IPS-NIHi11 (cell line): ENCODE data around the gene PROX2.
A peak's percentile ranks its signal among the peaks of the same experiment; 100 is the strongest.

Experiments
- DNase-seq: peaks from one replicate; pipeline ENCODE4 v3.0.0; 2012; ENCODE audit warnings: mixed read lengths, low spot score

PROX2 gene

DNA sequence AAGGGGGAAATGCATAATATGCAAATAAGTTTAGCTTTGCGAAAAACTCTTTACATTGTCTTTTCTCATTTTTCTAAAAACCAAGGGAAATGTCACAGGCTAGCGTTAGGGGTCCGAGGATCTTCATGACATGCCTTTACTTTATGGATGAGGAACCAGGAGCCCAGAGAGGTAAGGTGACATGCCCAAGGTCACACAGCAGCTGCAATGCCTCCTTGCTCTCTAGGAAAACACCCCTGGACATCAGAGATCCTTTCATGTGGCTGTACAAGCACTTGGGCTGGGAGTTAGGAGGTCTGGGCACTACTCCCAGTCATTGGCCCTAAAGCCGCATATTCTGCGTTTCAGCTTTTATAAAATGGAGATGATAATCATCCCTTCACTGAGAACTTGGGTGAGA is 741 bp downstream of the PROX2 start:
- no peak for DNase-seq

DNA sequence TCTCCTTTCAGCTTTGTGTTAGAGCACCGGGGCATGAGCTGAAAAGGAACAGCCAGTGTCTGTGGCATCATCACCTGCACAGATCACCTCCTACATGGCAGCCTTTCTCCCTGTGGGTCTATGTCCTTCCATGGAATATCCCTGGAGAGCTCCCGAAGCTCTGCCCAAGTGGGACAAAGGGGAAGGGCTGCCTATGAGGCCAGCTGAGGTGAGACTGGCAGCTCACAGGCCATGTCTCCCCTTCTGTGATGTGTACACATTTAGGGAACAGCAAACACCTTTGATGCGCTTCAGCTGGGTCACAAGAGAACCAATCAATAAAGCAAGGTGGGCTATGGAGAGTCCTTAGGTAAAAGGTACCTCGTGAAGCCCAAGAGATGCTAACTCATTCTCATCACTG is 4.1 kb downstream of the PROX2 start:
- no peak for DNase-seq

DNA sequence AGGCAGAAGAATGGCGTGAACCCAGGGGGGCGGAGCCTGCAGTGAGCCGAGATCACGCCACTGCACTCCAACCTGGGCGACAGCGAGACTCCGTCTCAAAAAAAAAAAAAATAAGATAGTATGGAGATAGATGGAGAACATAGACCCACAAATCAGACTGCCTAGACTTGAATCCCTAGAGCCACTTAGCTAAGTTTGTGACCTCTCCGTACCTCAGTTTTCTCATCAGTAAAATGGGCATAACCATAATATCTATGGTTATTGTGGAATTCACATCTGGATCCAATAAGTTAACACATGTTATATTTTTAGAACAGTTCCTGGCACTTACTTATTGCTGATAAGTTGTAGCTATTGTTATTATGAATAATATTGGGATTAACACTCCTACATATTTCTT is 7.2 kb downstream of the PROX2 start:
- no peak for DNase-seq

DNA sequence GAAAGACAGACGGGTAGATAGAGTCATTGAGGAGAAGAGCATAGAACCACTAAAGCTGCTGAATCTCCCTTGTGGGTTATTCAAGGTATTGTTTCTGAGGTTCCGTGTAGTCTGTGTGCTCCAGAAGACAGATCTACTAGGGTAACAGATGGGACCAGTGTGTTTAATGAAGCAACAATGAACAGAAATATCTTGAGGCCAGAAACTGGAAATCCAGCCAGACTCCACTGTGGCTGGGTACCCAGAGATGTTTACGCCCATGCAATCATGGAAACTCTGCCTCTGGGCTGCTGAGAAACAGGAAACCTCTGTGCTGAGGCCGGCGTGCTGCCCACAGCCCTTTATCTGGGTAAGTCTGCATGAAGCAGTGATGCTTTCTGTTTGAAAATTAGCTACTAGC is 8.3 kb downstream of the PROX2 start:
- DNase-seq, result no peak

DNA sequence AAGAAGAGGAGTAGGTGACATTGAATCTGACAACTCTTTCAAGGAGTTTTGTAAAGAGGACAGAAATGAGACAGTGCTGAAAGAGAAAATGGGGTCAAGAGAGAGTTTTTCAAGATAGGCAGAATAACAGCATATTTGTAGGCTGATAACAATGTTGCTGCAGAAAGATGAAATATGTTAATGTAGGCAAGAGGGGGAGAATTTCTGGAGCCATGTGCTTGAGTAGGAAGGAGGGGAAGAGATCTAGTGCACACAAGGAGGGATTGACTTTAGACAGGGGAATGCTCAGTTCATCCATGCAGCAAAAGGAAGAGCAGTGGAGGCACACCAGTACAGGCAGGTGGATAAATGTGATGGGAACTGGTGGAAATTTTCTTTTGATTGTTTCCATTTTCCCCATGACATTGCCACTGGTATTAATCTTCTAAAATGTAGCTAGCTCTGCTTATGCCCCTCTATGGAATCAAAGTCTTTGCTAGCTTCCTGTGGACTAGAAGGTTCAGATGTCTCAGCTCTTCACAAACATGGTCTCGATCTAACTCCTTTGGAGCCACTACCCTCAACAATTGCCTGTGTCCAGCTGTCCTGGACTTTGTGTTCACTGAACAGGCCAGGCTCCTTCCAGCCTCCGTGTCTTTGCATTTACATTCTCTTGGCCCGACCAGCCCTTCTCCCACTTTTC is 9.1 kb downstream of the PROX2 start:
- DNase-seq, result no peak

DNA sequence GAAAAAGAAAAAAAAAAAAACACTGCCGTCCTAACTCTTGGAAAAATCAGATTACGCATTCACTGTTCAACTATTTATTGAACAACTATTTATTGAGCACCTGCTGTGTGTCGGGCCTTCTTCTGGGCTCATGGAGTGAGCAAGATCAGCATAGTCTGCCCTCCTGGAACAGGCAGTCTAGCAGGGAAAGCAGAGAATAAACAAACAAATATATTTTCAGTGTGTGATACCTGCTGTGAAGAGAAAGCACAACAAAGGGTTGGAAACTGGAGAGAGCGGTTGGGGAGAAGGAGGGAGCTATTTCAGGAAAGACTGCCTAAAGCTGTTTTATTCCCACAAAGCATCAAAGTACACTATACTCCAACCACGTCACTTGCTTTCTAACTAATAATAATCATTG is 10.8 kb downstream of the PROX2 start:
- no peak for DNase-seq

DNA sequence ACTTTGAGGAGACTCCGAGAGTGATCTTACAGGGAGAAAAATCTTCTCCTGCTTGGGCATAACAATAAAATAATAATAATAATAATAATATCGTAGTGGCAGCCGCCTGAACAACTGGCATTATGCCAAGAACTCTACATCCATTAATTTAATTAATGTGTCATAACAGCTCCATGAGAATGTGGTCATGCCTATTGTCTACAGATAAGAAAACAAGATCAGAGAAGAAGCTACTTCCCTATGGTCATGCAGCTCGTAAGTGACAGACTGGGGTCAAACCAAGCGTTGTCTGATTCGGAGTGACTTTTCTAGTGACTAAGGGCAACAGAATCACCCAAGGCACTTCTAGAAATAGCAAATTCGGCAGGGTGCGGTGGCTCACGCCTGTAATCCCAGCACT is 11.7 kb downstream of the PROX2 start:
- DNase-seq, result no peak

DNA sequence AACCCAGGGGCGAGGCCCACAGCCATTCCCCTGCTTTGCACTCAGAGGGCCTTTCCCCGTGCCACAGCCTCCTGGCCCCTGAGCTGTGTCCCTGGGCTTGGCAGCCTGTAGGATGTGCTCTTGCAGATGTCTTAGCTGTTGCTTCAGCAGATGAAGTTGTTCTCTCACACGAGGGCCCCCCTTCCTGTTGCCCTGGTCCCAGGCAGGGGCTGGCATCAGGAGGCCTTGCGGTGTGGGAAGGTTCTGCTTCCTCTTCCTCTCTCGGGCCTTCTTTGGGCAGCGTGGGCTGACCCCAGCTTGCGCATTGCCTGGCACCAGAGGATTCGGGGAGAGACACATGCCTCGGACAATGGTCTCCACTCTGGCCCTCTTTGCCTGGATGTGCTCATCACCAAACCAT is 12.7 kb downstream of the PROX2 start:
- no peak for DNase-seq

DNA sequence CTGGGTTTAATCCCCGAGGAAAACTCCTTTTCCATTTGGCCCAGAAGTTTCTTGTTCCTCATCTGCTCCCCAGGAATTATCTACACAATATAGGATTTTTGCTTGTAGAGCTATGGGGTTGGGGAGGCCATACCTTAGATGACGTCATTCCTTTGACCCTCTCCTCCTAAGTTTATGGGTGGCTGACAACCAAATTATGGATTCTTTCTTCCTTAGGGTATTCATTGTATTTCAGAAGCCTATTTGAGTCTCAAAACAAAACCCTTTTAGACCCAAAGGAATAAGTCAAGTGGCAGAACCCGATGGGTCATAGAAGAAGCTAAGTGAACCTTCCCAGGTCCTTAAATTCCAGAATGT is 14.2 kb downstream of the PROX2 start:
- no peak for DNase-seq

DNA sequence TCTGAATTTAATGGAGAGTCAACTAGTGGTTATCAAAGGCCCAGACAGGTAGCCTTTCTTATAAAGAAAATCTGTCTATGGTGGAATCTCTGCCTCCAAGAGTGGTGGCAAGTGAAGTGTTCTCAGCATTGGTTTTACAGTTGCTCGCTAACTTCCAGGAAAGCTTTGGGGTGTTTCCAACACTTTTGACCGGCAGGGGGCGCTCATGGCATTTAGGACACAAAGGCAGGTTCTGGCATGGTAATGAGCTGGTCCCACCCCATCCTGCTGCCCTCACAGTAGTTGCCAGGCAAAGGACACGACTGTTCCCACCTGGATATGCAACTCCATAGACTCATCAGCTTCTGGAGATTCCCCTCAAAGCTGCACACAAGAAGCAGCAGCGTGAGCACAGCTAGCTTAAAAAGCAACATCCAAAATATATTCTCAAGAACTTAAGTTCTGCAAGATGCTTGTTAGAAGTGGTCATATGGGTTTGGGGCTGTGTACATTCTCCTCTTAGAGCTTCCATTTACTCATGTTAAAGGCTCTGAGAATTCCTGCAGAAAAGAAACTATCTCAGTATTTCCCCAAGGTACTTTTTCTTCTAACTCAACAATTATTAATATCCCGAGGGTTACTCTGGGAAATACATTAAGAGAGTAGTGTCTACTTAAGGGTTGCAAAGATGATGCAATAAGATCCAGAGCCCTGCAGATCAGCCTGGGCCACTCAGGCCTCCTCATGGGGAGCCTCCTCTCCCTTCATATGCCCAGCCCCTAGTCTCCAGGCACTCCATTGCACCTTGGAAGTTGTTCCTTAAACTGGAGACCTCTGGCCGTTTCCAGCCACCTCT is 14.8 kb downstream of the PROX2 start:
- DNase-seq, result peak; percentile 92

DNA sequence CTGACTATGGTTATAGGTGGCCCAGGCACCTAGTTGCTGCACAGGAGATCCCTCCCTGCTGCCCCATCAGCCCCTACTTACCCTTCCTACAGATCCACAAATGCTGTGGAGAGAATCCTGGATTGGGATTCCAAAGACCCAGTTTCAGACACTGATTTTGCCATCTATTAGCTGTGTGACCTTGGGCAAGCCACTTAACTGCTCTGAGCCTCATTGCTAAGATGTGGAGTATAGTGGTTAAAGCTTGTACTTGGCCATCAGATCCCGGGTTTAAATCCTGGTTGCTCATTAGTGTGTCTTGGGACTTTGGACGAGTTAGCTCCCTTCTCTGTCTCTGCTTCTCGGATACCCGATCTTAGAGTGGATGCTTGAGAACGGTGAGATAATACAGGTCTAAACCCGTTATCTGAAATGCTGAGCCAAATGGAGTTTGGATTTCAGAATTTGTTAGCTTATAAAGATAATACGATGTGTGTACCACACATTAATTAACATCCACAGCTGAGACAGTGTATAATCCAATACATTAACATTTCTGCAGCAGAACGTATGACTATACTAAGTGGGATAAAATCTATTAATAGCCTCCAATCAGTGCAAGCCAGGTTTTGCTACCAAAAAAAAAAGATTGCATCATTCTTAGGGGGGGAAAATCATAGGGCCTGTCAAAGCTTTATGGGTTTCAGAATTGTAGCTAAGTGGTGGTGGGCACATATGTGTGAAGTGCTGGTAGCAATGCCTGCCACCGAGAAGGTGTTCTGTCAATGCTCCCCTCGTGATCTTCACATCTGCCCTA is 16.0 kb downstream of the PROX2 start:
- no peak for DNase-seq

DNA sequence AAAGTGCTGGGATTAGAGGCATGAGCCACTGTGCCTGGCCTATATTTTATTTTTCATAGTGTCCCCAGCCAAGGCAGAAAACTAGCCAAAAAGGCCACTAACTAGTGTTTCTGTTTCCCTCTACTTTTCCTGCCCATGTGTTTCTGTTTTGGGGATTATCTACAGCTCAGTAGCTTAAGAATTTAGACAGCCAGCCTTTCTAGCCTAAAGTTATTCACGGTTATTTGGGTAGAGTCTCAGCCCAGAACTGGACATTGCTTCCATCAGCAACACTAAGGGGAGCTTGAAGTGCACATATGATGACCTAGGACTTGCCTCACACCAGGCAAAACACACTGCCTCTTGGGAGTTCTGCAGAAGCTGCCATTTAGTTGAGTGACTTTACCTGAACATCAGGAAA is 17.9 kb downstream of the PROX2 start:
- no peak for DNase-seq

DNA sequence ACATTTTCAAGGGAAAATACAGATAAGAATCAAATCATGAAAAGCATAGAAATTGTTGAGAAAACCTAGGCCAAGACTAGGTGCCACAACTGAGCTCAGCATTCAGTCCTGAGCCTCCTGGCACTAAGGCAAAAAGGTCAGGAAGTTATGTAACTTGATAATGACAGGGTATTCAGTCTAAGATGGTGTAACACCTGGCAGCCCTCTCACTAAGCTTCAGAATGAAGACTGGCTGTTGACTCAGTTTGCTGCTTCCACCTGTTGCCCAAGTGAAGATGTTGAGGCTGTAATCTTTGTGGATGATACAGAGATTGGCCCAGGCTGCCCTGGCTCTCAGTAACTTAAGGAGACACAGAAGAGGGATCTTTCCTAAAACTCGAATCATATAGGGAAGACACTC is 19.6 kb downstream of the PROX2 start:
- DNase-seq, result no peak

DNA sequence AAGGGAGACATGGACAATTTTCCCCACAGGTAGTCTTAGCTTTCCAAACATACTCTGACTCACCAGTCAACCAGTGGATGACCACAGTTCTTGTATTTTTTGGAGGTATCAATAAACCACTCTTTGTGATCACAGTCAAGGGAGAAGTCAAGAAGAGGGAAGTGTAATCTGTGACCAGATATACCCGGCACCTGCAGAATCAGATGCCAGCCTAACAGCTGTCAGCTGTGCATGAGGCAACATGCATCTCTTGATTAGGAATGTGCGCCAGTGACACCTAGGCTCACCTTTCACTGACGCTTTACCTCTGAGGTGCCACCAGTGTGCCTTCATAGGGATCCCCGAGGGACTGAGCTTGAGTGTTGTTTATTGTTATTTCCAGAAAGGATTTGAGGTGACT is 20.0 kb downstream of the PROX2 start:
- no peak for DNase-seq

DNA sequence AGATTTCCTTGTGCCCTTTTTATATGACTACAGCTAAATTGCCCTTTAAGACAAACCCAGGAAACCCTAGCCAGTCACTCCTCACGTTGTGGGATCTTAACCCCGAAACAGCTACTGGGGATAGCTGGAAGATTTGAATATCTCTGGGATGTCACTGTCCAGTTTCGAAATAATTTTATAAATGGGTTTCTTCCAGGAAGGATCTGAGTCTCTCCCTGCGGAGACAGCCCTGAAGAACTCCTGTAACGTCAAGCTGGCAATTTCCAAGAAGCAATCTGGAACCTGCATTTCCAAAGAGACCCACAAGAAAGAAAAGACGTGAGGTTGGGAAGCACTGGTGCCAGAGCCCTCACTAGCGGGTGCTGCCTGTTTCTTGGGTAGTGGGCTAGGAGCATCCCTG is 20.9 kb downstream of the PROX2 start:
- no peak for DNase-seq

DNA sequence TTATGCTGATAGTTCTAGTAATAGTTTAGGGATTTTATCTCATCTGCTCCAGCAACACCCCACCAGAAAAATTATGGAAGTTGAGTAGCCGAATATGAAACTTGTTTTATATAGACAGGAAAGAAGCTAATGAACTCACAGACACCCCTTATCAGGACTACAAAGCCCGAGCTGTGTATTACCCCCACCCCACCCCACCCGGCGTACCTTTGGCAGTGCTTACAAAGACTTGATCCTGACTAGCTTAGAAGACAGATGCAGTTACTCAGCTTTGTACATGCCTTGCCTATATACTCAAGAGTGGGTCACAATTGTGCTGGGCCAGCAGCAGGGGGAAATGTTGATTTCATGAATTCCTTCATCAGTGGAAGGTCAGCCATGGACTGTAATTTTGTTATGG is 22.4 kb downstream of the PROX2 start:
- no peak for DNase-seq

DNA sequence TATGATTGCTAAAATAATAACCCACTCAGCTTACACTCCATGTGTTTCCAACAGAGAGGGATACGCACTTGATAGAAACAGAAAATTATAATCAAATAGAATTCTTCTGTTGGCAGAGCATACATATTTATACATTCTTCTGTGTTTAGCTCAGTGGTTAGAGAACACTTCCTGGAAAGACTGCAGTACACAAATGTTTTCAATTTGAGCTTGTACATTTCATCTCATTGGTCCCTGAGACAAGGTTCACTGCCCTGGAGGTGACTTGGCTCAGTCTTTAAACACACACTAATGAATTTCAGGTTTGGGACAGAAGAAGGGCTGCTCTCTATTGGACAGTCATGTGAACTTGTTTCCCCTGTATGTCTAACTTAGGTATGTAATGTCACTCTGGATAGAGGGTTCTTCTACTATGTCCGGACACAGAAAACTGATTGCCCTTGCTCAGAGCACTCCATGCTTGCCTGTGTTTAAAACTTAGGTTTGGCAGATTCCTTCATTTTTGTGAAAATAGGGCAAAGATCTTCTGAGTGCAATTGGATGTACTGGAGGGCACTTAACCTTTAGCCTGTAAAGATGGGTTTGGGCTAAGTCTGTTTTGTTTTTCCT is 22.9 kb downstream of the PROX2 start:
- DNase-seq, result no peak

DNA sequence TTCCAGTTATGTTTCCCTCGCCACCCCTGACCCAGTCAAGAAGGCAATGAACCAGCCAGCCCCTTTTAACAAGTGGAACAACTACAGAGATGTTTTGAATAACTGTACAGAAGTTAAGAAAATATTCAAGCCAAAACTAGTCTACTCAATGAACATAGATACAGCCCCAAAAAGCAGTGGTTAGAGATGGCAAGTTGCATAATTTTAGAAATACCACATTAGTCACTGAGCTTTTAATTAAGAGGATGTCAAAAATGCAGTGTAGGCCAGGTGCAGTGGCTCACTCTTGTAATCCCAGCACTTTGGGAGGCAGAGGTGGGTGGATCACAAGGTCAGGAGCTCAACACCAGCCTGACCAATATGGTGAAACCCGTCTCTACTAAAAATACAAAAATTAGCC is 27.2 kb downstream of the PROX2 start:
- DNase-seq, result no peak

DNA sequence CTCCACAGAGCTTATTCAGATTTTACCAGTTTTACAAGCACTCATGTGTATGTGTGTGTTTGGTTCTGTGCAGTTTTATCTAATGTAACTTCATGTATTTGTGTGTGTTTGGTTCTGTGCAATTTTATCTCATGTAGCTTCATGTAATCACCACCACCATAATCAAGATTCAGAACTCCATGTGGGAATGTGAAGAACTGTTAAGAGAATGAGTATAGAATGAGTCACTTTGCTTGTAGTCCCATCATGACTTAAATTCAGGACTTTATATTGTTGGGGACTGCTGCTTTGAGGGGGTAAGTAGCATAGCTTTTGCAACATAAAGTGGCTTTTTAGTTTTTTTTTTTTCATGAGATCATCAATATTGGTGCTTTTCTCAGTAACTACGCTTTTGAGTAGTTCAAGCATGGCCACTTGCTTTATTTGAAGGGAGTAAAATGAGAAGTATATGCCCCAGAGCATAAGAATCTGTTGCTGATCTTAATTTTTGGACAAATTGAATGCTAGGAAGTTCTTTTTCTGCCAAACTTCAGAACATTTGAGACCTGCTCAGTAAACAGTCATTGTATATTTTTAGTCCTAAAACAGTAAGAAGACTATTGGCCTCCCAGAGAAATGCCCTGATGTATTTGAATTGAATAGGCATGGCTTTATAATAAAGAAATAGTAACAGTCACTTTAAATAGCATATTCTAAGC is 28.8 kb downstream of the PROX2 start:
- no peak for DNase-seq

DNA sequence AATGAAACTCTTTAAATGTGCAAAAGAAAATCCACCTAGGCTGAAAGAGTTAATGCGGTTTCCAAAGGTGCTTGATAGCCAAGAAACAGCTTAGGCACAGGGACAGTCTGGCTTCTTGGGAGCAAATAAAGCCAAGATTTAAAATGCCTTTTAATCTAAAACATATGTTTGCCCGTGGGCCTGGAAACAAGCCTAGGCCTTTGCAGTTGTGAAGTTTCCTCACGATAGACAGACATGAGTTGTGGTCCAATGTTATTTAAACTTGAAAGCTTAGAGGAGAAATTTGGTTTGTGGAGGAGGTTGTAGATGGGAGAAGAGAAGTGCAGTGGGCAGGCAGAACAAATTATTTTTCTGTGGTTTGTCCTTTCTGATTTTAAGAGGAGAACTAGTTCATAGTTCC is 29.8 kb downstream of the PROX2 start:
- no peak for DNase-seq

DNA sequence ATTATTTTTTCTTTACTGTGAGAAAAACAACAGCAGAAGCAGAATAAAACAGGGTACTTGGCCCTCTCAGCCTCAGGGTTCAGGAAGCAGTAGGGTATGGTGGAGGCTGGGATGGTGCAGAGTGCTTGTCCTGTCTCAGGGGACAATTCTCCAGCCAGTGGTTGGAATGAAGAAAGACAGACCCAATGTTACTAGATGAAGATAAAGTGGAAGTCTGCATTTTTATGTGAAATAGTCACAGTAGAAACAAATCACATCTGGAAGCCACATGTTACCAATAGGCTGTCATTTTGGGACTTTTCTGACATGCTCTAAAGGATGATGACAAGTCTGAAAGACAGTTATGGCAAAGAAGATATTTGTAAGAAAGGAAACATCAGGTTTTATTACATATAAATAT is 32.3 kb downstream of the PROX2 start:
- DNase-seq, result no peak
